Esophagus squamous epithelium (tissue), 4 donors: Measurements from ENCODE around the gene MGAT5.

Experiments used
- CTCF ChIP-seq, 6 experiments: fragments of 450-650 bp in 4 of 6; fragments of 200-600 bp in 2 of 6; sonication (generic) in 2 of 6; IDR thresholded peaks; one replicate each; pipeline ENCODE4 v1.5.1; 2016 to 2019; ENCODE audit warnings: antibody characterized with exemption in 6 of 6, mild to moderate bottlenecking in 4 of 6, moderate library complexity in 4 of 6
- POLR2A ChIP-seq, 4 donors: fragments of 450-650 bp; IDR thresholded peaks; one replicate each; pipeline ENCODE4 v1.6.1; 2017; ENCODE audit warnings: antibody characterized with exemption in 4 of 4, mild to moderate bottlenecking in 4 of 4, moderate library complexity in 3 of 4

DNA sequence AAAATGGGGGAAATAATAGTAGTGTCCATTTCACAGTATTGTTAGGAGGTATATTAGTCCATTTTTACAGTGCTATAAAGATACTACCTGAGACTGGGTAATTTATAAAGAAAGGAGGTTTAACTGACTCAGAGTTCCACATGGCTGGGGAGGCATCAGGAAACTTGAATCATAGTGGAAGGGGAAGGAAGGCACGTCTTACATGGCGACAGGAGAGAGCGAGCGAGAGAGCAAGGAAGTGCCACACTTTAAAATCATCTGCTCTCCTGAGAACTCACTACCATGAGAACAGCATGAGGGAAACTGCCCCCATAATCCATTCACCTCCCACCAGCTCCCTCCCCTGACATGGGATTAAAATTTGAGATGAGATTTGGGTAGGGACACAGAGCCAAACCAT is 23.4 kb downstream of the MGAT5 start:
- TF ChIP-seq CTCF (IDR thresholded peaks at IDR 0.05) (no peak), POLR2A (IDR thresholded peaks at IDR 0.05) (no peak)
